Measurements from ENCODE around the gene ADGRA1. TPM values are rescaled to one million over a fixed set of nuclear protein-coding genes. Genes with fewer than 3 reads are reported as not detected.

Gene ADGRA1
- total RNA-seq, 4 donors from 2014 or later, result not detected

DNA sequence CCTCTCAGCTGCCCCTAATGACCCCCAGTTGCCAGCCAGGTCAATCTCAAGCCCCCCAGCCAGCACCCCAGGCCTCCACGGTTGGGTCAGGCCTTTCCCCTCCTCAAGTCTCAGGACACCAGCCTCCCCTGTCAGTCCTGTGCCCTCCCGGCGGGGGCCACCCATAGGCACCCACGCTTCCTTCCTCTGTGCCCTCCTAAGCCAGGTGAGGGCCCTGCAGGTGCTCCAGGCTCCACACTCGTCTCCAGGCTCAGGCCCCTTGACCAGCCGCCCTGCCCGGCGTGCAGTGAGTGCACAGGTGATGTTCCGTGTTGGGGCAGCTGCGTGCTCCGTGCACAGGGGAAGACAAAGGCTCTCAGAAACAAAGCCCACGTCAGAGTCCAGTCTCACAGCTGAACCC, 26.8 kb upstream of the ADGRA1 start:
- Histone ChIP-seq H3K27me3 (no peaks in the 10 kb centered on the region), H3K36me3 (no peaks in the 10 kb centered on the region), H3K4me1 (no peaks in the 10 kb centered on the region), H3K4me3 (no peak overlapping the region), H3K27ac (no peak overlapping the region), H3K9me3 (no peaks in the 10 kb centered on the region)
- no peak for TF ChIP-seq POLR2A (IDR thresholded peaks at IDR 0.05)
- TF ChIP-seq, protein P1, sequence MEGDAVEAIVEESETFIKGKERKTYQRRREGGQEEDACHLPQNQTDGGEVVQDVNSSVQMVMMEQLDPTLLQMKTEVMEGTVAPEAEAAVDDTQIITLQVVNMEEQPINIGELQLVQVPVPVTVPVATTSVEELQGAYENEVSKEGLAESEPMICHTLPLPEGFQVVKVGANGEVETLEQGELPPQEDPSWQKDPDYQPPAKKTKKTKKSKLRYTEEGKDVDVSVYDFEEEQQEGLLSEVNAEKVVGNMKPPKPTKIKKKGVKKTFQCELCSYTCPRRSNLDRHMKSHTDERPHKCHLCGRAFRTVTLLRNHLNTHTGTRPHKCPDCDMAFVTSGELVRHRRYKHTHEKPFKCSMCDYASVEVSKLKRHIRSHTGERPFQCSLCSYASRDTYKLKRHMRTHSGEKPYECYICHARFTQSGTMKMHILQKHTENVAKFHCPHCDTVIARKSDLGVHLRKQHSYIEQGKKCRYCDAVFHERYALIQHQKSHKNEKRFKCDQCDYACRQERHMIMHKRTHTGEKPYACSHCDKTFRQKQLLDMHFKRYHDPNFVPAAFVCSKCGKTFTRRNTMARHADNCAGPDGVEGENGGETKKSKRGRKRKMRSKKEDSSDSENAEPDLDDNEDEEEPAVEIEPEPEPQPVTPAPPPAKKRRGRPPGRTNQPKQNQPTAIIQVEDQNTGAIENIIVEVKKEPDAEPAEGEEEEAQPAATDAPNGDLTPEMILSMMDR (IDR thresholded peaks at IDR 0.05), result no peak
- no peak for DNase-seq

DNA sequence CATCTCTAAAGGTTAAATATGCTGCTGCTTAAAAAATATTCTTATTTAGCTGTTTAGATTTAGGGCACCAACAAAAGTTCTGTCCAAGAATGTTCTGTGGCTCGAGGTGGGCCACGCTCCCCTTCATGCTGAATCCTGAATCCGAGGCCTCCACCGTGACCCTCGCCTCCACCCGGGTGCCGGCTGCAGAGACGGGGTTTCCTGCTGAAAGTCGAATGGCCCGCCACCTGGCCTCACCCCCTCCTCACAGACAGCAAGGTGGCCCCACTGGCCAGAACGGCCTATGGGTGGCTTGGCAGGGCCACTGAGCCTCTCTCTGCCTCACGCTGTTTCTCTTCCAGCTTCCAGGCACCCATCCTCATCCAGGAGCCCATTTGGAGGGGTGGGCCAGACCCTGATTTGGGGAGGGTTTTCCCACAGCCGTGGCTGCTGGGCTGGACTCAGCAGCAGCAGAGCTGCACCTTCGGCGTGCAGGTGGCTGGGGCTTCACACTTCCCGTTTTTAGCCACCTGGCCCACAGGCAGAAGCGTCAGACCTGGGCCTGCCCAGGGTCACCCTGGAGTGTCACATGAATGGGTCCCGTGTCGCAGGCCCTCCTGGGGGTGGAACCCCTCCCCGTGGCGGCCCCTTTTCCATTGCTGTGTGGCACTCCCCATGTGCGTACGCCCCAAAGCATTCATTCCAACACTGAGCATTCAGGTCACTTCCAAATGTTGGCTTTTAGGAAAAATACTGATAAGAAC, 26.3 kb upstream of the ADGRA1 start:
- no peak overlapping the region for H3K27ac ChIP-seq
- H3K36me3 ChIP-seq, result no peaks in the 10 kb centered on the region
- TF ChIP-seq, protein P1 (IDR thresholded peaks at IDR 0.05), result no peak
- no peak for TF ChIP-seq POLR2A (IDR thresholded peaks at IDR 0.05)
- no peaks in the 10 kb centered on the region for H3K27me3 ChIP-seq
- H3K9me3 ChIP-seq, result no peaks in the 10 kb centered on the region
- no peak overlapping the region for H3K4me3 ChIP-seq
- H3K4me1 ChIP-seq, result no peaks in the 10 kb centered on the region
- DNase-seq, result no peak

DNA sequence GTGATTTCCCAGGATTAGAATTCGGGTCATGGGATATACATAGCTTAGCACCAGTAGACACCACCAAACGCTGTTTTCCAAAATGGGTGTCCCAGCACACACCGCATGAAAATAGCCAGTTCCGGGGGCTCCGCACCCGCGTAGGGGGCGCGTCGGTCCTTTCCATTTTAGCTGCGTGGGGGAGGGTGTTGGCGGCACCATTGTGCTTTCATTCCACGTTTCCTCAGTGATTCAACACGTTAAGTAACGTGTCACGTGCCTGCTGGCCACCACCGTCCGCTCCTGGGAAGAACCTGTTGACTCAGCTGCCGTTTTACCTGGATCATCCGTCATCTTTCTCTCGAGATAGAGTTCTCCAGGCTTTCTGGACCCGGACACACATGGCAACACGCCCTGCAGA, 25.6 kb upstream of the ADGRA1 start:
- Histone ChIP-seq H3K27ac (no peak overlapping the region), H3K36me3 (no peaks in the 10 kb centered on the region), H3K27me3 (no peaks in the 10 kb centered on the region), H3K9me3 (no peaks in the 10 kb centered on the region), H3K4me1 (no peaks in the 10 kb centered on the region), H3K4me3 (no peak overlapping the region)
- TF ChIP-seq, protein P1 (IDR thresholded peaks at IDR 0.05), result no peak
- no peak for TF ChIP-seq POLR2A (IDR thresholded peaks at IDR 0.05)
- no peak for DNase-seq

DNA sequence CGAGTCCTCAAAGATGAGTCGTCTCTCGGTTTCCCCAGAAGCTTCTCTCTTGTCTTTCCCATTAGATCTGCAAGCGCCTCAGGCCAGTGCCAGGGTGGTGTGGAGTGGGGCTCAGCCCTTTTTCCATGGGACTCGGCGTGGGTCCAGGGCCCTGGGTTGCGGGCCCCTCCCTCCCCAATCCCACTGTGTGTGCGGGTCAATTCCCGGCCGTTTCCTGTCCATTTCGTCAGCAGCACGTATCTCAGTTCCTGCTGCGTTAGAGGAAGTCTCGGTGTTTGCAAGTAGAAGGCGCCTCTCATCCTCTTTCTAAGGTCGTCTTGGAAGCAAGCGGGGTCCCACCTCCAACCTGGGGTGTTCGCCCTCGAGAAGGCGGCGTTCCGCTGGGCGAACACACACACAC, 25.1 kb upstream of the ADGRA1 start:
- no peak for TF ChIP-seq POLR2A (IDR thresholded peaks at IDR 0.05)
- TF ChIP-seq, protein P1 (IDR thresholded peaks at IDR 0.05), result no peak
- no peak overlapping the region for H3K27ac ChIP-seq
- H3K4me3 ChIP-seq, result no peak overlapping the region
- H3K36me3 ChIP-seq, result no peaks in the 10 kb centered on the region
- no peak for DNase-seq
- H3K4me1 ChIP-seq, result no peaks in the 10 kb centered on the region
- no peaks in the 10 kb centered on the region for H3K27me3 ChIP-seq
- H3K9me3 ChIP-seq, result no peaks in the 10 kb centered on the region

DNA sequence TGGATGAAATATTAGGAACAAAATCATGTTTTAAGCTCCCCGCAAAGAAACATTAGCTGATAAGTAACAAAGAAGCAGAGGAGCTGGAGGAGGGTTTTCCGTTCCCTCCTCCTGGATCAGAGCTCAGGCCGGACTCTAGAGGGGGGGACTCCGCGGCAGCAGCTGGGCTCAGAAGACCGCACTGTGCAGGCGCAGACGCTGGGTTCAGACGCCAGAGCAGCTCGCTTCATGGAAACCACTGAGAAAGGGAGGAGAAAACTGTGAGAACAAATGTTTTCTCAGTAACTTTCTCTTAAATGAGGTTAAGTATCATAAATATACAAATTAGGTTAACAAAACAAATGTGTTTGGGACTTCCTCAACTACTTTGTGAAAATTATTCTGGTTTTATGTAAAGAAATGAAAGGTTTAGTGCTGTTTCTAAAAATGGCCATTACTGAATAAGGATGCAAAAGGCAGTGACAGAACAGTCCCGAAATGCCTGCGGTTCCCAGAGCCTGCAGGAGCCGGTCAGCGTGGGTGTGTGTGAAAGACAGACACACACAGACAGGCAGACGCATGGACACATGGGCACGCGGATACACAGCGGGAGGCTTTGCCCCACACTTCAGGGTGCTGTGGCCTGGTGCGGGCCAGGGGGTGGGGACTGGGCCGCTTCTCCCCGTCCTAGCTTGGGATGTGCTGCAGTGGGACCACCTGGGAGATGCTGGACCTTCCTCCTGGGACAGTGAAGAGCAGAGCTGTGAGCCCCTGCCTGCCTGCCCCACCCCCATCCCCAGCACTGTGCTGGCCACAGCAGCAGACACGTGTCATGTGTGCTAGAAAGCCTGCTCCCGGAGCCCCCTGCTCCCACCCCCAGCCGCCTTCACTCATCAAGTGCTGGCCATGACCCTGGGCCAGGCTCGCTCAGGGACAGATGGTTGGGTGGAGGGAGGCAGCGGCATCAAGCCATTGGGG, 20.3 kb upstream of the ADGRA1 start:
- Histone ChIP-seq H3K9me3 (no peaks in the 10 kb centered on the region), H3K4me3 (no peak overlapping the region), H3K4me1 (no peaks in the 10 kb centered on the region), H3K27me3 (no peaks in the 10 kb centered on the region), H3K36me3 (no peaks in the 10 kb centered on the region), H3K27ac (no peak overlapping the region)
- DNase-seq, result no peak
- TF ChIP-seq, protein P1 (IDR thresholded peaks at IDR 0.05), result no peak
- TF ChIP-seq POLR2A (IDR thresholded peaks at IDR 0.05), result no peak
